Vagina (tissue), 2 donors: ENCODE results near the gene PMEPA1.

Experiments used
- CTCF ChIP-seq, 3 experiments: fragments of 450-650 bp in 2 of 3; fragments of 200-600 bp in 1 of 3; sonication (generic) in 1 of 3; IDR thresholded peaks; one replicate each; pipeline ENCODE4 v1.5.1; 2017 to 2019; ENCODE audit warnings: antibody characterized with exemption in 3 of 3, mild to moderate bottlenecking in 2 of 3, moderate library complexity in 2 of 3
- POLR2A ChIP-seq, 2 donors: fragments of 450-650 bp; IDR thresholded peaks; one replicate each; pipeline ENCODE4 v1.6.1; 2017; ENCODE audit warnings: antibody characterized with exemption in 2 of 2, mild to moderate bottlenecking in 2 of 2, moderate library complexity in 2 of 2
- POLR2AphosphoS5 ChIP-seq, 2 donors: sonication (generic); formaldehyde crosslinking; IDR thresholded peaks; one replicate each; pipeline ENCODE4 v1.9.0; 2017; ENCODE audit warnings: antibody characterized with exemption in 2 of 2, mild to moderate bottlenecking in 2 of 2, low read depth in 1 of 2; ENCODE audit not compliant: insufficient read depth in 1 of 2

- TF ChIP-seq POLR2A (IDR thresholded peaks at IDR 0.05) = no peak
- TF ChIP-seq CTCF (IDR thresholded peaks at IDR 0.05) = no peak
- TF ChIP-seq POLR2AphosphoS5 (IDR thresholded peaks at IDR 0.05; ENCODE audit: insufficient read depth in 1 of 2, low read depth in 1 of 2) = no peak
Measured at GRCh38 chr20:57598491-57598890, 111.3 kb downstream of the PMEPA1 start.
